ENCODE data around the gene CCDC177. TPM values are rescaled to one million over a fixed set of nuclear protein-coding genes. Genes with fewer than 3 reads are reported as not detected.

CCDC177 gene
- total and polyA plus RNA-seq, 9 of the 15 experiments (the other 6 are each of a cell fraction or from before 2014, with no cell fraction given), result not detected

DNA sequence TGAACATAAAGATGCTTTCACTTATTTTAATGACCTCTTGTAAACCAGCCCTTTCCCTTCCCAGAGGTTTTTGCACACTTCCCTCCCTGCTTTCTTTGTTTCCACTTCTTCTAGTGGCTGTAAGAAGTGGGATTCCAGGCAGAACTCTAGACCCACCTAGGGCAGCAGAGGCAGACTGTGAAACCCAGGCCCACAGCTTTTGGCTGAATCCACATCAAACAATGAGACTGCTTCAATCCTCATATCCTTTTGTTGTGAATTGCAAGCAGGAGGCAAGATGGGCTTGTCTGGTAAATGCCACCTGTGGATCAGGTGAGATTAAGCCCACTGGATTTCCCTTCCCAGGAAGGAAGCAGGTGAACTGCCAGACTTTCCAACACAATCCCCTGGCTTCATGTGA lies 12.8 kb downstream of the CCDC177 start:
- no peaks in the 10 kb centered on the region for H3K36me3 ChIP-seq (ENCODE audit: control insufficient read depth, insufficient read depth, low read length)
- no peak overlapping the region for H3K4me2 ChIP-seq (ENCODE audit: insufficient read depth, low read length)
- intact Hi-C loops (cut with micrococcal nuclease), result no loop called here
- FAIRE-seq, result no peak
- no TSS peak for BruUV-seq (replicated peaks)
- H3K9me1 ChIP-seq (ENCODE audit: control insufficient read depth, insufficient read depth, low read length), result no peaks in the 10 kb centered on the region
- H3K79me2 ChIP-seq (ENCODE audit: control insufficient read depth, insufficient read depth, low read length), result no peaks in the 10 kb centered on the region
- no peak overlapping the region for H3K4me3 ChIP-seq
- no peak overlapping the region for H3K9ac ChIP-seq (ENCODE audit: insufficient read depth in 1 of 2, low read depth in 2 of 2, low read length in 2 of 2)
- in situ Hi-C loops (cut with MboI), result loop anchor here (25.0 kb wide), 1 partner anchor 475 kb away; no protein-coding TSS in a partner anchor
- DNase-seq (ENCODE audit: extremely low read depth in 1 of 4, low spot score in 3 of 4), result no peak
- H3K4me1 ChIP-seq (replicated peaks in 1 of 2; ENCODE audit: control insufficient read depth in 2 of 2, insufficient read depth in 2 of 2, low read length in 2 of 2), result no peaks in the 10 kb centered on the region
- POLR2A ChIA-PET, result interaction anchor here (0.7 kb wide), 1 partner anchor 12 kb away, joined by 3 read pairs; no protein-coding TSS in a partner anchor
- CTCF ChIA-PET (ENCODE audit: low intra/inter-chr PET ratio), result no interaction called here
- H3K9me3 ChIP-seq (replicated peaks; ENCODE audit: control insufficient read depth, insufficient read depth, low read depth, low read length), result no peaks in the 10 kb centered on the region
- no peak for TF ChIP-seq ZC3H8 (IDR thresholded peaks at IDR 0.05)
- TF ChIP-seq ZNF699 (CRISPR knock-in tag; IDR thresholded peaks at IDR 0.05; ENCODE audit: insufficient replicate concordance), result no peak
- TF ChIP-seq ZNF785 (CRISPR knock-in tag; IDR thresholded peaks at IDR 0.05), result no peak
- no peak for TF ChIP-seq SMARCE1 (IDR thresholded peaks at IDR 0.05)
- TF ChIP-seq NCOA1 (IDR thresholded peaks at IDR 0.05; ENCODE audit: low read depth), result no peak
- TF ChIP-seq NCOA6 (IDR thresholded peaks at IDR 0.05), result no peak
- TF ChIP-seq, protein P1, sequence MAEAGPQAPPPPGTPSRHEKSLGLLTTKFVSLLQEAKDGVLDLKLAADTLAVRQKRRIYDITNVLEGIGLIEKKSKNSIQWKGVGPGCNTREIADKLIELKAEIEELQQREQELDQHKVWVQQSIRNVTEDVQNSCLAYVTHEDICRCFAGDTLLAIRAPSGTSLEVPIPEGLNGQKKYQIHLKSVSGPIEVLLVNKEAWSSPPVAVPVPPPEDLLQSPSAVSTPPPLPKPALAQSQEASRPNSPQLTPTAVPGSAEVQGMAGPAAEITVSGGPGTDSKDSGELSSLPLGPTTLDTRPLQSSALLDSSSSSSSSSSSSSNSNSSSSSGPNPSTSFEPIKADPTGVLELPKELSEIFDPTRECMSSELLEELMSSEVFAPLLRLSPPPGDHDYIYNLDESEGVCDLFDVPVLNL (CRISPR knock-in tag; IDR thresholded peaks at IDR 0.05; ENCODE audit: low read depth), result no peak
- no peak for TF ChIP-seq ZFP36 (IDR thresholded peaks at IDR 0.05; ENCODE audit: low read depth, low read length, partially characterized antibody)
- TF ChIP-seq ZNF253 (CRISPR knock-in tag; conservative IDR thresholded peaks at IDR 0.05), result no peak
- TF ChIP-seq ZNF778 (CRISPR knock-in tag; IDR thresholded peaks at IDR 0.05), result no peak
- TF ChIP-seq EWSR1 (IDR thresholded peaks at IDR 0.05; ENCODE audit: borderline replicate concordance, low read depth, partially characterized antibody), result no peak
- no peak for TF ChIP-seq MAFG (tag; conservative IDR thresholded peaks at IDR 0.05)
- no peak for TF ChIP-seq HCFC1 (IDR thresholded peaks at IDR 0.05; ENCODE audit: low read depth, low read length)
- no peak for TF ChIP-seq ZNF133 (CRISPR knock-in tag; IDR thresholded peaks at IDR 0.05)
- no peak for TF ChIP-seq FOSL1 (tag; conservative IDR thresholded peaks at IDR 0.05)
- TF ChIP-seq NFRKB (IDR thresholded peaks at IDR 0.05; ENCODE audit: low read depth), result no peak
- no peak for TF ChIP-seq HNRNPUL1 (IDR thresholded peaks at IDR 0.05; ENCODE audit: low read length)
- TF ChIP-seq, protein P2, sequence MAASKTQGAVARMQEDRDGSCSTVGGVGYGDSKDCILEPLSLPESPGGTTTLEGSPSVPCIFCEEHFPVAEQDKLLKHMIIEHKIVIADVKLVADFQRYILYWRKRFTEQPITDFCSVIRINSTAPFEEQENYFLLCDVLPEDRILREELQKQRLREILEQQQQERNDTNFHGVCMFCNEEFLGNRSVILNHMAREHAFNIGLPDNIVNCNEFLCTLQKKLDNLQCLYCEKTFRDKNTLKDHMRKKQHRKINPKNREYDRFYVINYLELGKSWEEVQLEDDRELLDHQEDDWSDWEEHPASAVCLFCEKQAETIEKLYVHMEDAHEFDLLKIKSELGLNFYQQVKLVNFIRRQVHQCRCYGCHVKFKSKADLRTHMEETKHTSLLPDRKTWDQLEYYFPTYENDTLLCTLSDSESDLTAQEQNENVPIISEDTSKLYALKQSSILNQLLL (CRISPR knock-in tag; IDR thresholded peaks at IDR 0.05; ENCODE audit: borderline replicate concordance), result no peak
- H3K27me3 ChIP-seq (ENCODE audit: control insufficient read depth in 2 of 2, insufficient read depth in 2 of 2, low read length in 2 of 2), result peaks cover 4 to 23% of the 10 kb centered on the region in 2 experiments; a peak in 3 of 5 replicates
- H3K27ac ChIP-seq (ENCODE audit: extremely low read depth, low read depth, low read length), result no peak overlapping the region
- H4K20me1 ChIP-seq (replicated peaks; ENCODE audit: control insufficient read depth, insufficient read depth, low read length), result no peaks in the 10 kb centered on the region
- ATAC-seq, result no peak
- H2AFZ ChIP-seq (ENCODE audit: low read depth, low read length), result no peak overlapping the region
